Parathyroid adenoma (tissue), 2 donors: Measurements from ENCODE around the gene ELF5.

Experiments
- H2AFZ ChIP-seq: fragments of 300-600 bp; sonication (generic); one replicate; pipeline ENCODE4 v1.7.0; 2017; ENCODE audit warnings: antibody characterized with exemption, mild to moderate bottlenecking
- H3K27ac ChIP-seq: fragments of 300-600 bp; sonication (generic); one replicate; pipeline ENCODE4 v1.7.0; 2017
- H3K27me3 ChIP-seq: fragments of 300-600 bp; sonication (generic); one replicate; pipeline ENCODE4 v1.7.0; 2017; ENCODE audit warnings: low read length; ENCODE audit not compliant: control insufficient read depth, insufficient read depth
- H3K36me3 ChIP-seq: fragments of 300-600 bp; sonication (generic); one replicate; pipeline ENCODE4 v1.7.0; 2017; ENCODE audit warnings: low read length; ENCODE audit not compliant: control insufficient read depth, insufficient read depth
- H3K4me1 ChIP-seq: fragments of 300-600 bp; sonication (generic); one replicate; pipeline ENCODE4 v1.7.0; 2017; ENCODE audit warnings: control low read depth
- H3K4me2 ChIP-seq: fragments of 300-600 bp; sonication (generic); one replicate; pipeline ENCODE4 v1.7.0; 2017; ENCODE audit warnings: low read length
- H3K4me3 ChIP-seq: fragments of 300-600 bp; sonication (generic); one replicate; pipeline ENCODE4 v1.7.0; 2017; ENCODE audit warnings: low read depth, low read length
- H3K79me2 ChIP-seq: fragments of 300-600 bp; sonication (generic); one replicate; pipeline ENCODE4 v1.7.0; 2017; ENCODE audit warnings: control low read depth
- H3K9ac ChIP-seq: fragments of 300-600 bp; sonication (generic); one replicate; pipeline ENCODE4 v1.7.0; 2017; ENCODE audit warnings: mild to moderate bottlenecking
- H3K9me3 ChIP-seq: fragments of 300-600 bp; sonication (generic); one replicate; pipeline ENCODE4 v1.7.0; 2017; ENCODE audit warnings: low read length; ENCODE audit not compliant: control insufficient read depth
- CTCF ChIP-seq: fragments of 300-600 bp; sonication (generic); IDR thresholded peaks from one replicate; pipeline ENCODE4 v1.7.0; 2017; ENCODE audit warnings: antibody characterized with exemption, mild to moderate bottlenecking
- donor health status: primary hyperparathyroidism.

The ELF5 gene

GRCh38 chr11:34488855-34489557 is 24.6 kb downstream of the ELF5 start:
- H2AFZ ChIP-seq: no peak overlapping the region
- TF ChIP-seq CTCF: no peak
- no peaks in the 10 kb centered on the region for H3K9me3 ChIP-seq
- H3K4me3 ChIP-seq: no peak overlapping the region
- H3K27ac ChIP-seq: no peak overlapping the region
- no peaks in the 10 kb centered on the region for H3K79me2 ChIP-seq
- no peak overlapping the region for H3K9ac ChIP-seq
- H3K4me1 ChIP-seq: no peaks in the 10 kb centered on the region
- no peak overlapping the region for H3K4me2 ChIP-seq
- H3K36me3 ChIP-seq: no peaks in the 10 kb centered on the region
- H3K27me3 ChIP-seq: no peaks in the 10 kb centered on the region

GRCh38 chr11:34487430-34487829 is 26.2 kb downstream of the ELF5 start:
- Histone ChIP-seq H3K27me3 (no peaks in the 10 kb centered on the region), H3K9ac (no peak overlapping the region), H3K9me3 (no peaks in the 10 kb centered on the region), H2AFZ (no peak overlapping the region), H3K36me3 (no peaks in the 10 kb centered on the region), H3K4me3 (no peak overlapping the region), H3K27ac (no peak overlapping the region), H3K79me2 (no peaks in the 10 kb centered on the region), H3K4me1 (no peaks in the 10 kb centered on the region), H3K4me2 (no peak overlapping the region)
- TF ChIP-seq CTCF: no peak

GRCh38 chr11:34483106-34483874 is 30.3 kb downstream of the ELF5 start:
- H3K9ac ChIP-seq: no peak overlapping the region
- no peak overlapping the region for H3K4me3 ChIP-seq
- TF ChIP-seq CTCF: no peak
- no peaks in the 10 kb centered on the region for H3K9me3 ChIP-seq
- no peaks in the 10 kb centered on the region for H3K4me1 ChIP-seq
- H3K4me2 ChIP-seq: no peak overlapping the region
- H3K36me3 ChIP-seq: no peaks in the 10 kb centered on the region
- H3K27ac ChIP-seq: no peak overlapping the region
- H3K27me3 ChIP-seq: no peaks in the 10 kb centered on the region
- no peaks in the 10 kb centered on the region for H3K79me2 ChIP-seq
- no peak overlapping the region for H2AFZ ChIP-seq

- H2AFZ ChIP-seq: no peak overlapping the region
- no peak overlapping the region for H3K27ac ChIP-seq
- H3K4me1 ChIP-seq: no peaks in the 10 kb centered on the region
- H3K4me3 ChIP-seq: no peak overlapping the region
- no peak for TF ChIP-seq CTCF
- H3K79me2 ChIP-seq: no peaks in the 10 kb centered on the region
- H3K27me3 ChIP-seq: no peaks in the 10 kb centered on the region
- no peaks in the 10 kb centered on the region for H3K36me3 ChIP-seq
- no peaks in the 10 kb centered on the region for H3K9me3 ChIP-seq
- H3K4me2 ChIP-seq: no peak overlapping the region
- no peak overlapping the region for H3K9ac ChIP-seq
These were observed 32.3 kb downstream of the ELF5 start for GRCh38 chr11:34481307-34481706.
